Germinal center (tissue), 1 donor: ENCODE measurements around the gene RBM4B.
A peak's percentile ranks its signal among the peaks of the same experiment; 100 is the strongest.

Source experiments
- DNase-seq: peaks from one replicate; pipeline ENCODE4 v3.0.0; 2012; ENCODE audit warnings: mixed read lengths, low spot score

RBM4B gene

DNA sequence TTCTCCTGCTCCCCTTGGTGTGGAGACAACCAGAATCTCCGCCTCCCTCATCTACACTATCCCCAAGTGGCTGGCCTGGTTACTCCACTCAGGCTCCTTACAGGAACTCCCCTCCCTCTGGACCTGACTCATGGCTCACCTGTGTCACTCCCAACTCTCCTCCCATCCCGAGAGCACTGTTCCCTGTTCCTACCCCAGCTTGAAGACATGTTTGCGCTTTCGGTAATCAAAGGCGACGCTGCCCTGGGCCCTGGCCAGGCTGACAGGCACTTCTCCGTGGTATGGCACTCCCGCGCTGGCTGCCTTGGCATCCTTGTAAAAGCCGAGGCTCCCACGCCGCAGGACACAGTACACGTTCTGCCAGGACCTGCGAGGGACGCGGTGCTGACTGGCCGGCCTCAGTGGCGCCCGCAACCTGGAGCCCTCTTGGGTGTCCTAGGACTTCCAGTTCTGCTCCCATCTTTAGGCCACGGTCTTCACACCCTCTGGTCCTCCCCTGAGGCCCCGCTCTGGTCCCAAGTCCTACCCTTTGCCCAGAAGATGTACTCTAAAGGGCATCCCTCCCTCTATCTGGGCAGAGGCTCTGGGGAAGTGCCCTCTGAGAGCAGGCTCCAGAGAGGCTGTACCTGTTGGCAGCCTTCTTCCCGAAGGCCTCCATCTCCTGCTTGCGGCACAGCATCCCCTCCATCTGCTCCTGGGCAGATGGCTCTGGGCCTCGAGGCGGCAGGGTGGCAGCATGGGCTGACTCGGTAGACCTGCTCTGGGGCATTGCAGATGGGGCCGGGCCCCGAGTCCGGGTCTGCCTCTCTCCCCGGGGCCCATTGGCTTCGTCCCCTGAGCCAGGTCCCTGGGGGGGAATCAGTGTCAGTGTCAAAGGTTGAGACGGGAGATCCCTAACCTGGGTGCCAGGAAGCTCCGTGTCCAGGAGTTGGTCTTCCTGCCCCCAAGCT lies 9.4 kb upstream of the RBM4B start:
- no peak for DNase-seq

DNA sequence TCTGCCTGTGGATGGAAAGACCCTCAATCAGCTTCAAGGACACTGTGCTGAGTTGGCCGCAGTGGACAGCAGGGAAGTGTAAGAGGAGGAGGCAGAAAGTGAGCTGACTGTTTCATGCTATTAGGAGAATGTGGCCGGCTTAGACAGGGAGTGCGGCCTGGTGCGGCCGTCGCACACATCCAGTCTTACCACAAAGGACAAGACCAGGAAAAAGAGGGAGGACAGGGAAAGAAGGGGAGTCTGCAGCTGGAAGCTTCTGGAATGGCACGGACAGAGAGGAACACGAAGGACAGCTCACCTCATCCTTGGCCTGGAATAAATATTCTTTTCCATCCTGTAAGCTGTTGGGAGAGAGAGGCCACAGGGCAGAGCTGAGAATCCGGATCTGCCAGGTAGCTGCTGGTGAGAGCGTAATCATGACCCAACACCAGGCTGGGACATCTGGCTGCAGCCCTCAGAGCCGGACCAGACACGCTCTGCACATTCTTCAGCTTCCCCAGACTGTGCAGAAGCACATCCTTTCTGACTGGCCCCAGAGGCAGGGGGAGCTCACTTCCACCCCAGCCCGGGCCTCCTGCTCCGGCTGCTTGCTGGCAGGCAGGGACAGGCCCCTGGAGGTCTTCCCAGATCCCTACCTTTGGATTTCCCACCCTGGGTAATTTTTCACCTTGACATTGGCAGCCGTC lies 8.6 kb upstream of the RBM4B start:
- DNase-seq, result no peak

DNA sequence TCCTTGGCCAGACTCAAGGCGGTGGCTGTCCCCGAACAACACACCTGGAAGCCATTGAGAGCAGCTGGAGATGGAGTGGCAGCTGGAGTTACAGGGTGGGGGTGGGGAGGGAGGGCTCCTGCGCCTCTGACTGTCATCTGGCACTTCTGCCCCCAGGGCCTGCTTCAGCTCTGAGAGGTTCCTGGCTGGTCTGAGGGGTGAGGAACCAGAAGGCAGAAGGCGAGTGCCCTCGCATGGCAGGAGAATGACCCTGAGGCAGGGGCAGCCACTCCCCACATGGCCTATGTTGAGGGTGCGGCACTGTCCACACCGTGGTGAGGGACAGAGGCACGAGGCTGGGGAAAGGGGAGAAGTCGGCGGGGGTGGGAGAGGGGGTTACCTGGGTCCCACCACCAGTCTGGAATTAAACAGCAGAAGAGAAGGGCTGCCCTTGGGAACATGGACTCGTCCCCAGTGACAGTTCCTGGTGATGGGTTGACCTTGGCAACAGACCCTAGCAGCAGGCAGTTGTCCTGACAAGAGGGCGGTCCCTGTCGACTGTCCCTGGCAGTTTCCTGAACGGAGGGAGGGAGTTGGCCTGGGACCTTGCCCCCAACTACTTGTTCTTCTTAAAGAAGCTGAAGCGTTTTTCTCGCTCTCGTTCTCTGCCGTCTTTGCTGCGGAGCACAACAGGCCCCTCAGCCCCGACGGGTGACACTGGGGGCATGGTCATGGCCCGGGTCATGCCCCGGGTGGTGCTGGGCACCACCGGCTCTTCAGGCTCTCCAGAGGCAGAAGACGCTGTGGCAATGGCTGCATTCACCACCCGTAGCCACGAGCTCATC lies 7.8 kb upstream of the RBM4B start:
- no peak for DNase-seq

DNA sequence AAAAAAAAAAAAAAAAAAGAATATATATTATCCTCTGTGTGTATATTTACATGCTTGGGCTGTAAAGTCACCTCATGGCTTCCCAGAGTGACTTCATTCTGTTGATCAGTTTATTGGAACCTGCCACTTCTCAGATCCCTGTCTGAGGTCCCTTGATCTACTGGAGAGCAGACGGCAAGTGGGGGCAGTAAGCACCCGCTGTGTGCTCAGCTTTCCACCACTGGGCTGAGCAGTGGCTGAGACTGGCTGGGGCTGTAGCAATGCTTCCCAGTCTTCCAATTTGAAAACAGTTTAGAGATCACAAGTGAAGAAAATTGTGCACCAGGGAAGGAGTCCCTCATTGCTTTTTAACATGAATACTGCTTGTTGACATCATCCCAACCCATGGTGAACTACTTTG lies 6.9 kb upstream of the RBM4B start:
- no peak for DNase-seq

DNA sequence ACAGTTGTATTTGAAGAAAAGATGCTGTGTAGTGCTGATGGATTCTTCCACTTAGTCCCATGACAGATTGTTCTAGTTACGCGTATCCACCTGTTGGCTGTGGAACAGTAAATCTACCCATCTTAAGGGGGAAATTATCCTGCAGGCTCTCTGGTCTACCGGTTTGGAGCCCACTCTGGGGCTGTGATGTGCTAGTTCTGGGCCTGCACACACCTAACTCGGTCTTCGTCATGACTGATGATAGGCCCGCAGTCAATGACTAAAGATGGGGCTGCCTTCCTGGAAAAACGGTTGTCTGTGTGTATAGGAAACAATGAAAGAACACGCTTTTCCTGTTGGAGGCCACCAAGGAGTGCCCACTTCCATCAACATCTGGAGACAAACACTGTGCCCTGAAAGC lies 6.2 kb upstream of the RBM4B start:
- no peak for DNase-seq

DNA sequence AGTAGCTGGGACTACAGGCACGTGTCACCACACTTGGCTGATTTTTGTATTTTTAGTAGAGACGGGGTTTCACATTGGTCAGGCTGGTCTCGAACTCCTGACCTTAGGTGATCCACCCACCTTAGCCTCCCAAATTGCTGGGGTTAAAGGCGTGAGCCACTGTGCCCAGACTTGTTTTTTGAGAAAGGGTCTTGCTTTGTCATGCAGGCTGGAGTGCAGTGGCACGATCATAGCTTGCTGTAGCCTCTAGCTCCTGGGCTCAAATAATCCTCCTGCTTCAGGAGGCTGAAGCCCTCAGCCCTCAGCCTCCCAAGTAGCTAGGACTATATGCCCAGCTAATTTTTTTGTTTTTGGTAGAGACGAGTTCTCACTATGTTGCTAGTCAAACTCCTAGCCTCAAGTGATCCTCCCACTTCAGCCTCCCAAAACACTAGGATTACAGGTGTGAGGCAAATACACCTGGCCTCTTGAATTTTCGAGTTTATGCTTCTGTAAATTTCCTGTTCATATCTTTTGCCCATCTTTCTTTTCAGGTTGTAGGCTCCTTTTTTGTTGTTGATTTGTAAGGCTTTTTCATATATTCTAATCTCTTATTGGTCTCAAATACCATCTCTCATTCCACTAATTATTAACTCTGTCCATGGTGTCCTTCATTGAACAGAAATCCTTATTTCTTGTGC lies 3.4 kb upstream of the RBM4B start:
- no peak for DNase-seq

DNA sequence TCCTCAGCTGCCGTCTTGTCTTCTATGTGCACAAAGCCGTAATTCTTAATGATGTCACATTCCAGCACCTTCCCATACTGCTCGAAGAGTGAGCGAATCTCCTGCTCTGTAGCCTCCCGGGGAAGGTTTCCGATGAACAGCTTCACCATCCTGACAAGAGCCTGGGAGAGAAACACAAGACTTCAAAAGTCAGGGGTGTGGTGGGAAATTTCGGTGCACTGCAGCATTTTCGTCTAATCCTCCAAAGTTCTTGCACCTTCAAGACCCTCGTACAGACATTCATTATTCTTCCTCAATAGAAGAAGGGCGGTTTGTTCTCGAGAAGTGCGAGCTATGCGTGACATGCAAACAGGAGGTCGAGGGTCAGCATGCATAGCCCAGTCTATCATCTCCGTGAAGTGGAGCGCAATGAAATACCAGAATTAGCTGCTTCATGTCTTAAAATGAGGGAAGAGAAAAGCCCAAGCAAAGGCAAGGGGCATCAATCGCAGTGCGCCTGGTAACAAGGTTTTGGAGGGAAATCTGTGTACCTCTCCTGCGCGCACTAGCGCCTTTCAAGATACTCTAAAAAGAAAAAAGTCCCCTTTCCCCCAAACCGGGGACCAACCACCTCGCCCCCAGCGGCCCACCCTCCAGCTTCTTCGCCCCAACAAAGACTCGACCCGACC lies 622 bp downstream of the RBM4B start:
- DNase-seq, result no peak

DNA sequence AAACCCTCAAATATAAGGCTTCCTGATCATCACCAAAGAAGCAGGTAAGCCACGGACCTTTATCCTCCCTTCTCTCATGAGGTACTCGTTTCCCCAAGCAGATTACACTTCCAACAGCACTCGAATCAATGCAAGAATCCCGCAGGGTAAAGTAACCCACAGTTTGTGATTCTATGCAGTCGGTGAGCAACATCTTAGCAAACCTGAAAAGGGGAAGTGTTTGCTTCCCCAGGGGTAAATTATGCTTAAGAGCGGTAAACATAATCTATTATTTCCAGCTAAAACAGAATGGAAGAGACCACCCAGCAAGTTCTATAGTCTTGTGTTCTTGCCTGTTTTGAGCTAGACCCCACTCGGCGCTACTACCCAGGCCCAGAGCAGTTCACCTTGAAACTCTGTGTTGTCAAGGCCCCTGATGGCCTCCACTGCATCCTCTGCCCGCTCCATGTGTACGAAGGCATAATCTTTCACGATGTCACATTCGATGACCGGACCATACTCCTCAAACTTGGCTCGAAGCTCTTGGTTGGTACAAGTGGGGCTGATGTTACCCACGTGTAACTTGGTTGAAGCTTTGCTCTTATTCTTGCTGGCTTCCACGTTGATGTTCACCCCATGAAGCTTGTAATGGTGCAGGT lies 1.3 kb downstream of the RBM4B start:
- DNase-seq, result peak; percentile 24

DNA sequence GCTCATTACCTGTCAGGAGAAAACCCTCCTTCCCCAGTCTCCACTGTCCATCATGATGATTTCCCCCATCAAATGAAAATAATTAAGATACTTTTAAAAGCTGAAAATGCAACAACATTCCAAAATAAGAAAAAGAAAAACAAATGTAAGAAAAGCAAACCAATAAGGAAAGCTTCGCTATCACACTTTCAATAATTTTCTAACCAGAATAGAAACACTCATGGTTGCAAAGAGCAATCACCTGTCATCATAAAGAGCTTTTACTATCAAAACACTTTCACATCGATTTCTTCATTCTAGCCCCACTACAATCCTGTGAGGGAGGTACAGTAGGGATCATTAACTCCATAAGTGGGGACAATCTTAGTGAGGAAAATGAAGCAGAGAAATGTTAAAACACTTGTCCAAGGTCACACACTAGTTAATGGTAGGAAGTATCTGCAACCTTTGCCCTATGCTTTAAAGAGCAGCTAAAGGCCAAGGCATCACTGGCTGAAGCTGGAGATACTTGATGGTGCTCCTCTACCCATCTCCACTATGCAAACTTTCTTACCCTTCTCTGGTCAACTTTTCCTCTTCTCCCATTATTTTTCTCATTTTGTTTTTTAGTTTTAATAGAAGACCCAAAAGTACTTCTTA lies 2.6 kb downstream of the RBM4B start:
- no peak for DNase-seq

DNA sequence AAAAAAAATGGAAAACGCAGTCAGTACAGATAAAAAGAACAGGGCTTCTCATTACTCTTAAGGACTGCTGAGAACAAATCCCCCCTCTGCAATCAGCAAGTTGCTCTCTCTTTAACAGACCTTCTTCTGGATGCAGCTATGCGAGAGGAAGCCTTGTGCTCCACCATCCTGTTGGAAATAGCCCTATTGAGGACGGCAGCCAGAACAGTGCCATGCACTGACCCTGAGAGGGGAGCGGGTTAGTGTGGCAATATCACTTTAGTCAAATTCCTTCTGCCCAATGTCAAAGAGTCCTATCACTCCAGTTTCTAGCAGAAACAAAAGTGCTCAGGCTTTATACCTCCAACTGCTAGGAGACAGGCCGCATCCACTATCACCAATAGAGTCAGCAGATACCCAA lies 6.9 kb downstream of the RBM4B start:
- DNase-seq, result no peak

DNA sequence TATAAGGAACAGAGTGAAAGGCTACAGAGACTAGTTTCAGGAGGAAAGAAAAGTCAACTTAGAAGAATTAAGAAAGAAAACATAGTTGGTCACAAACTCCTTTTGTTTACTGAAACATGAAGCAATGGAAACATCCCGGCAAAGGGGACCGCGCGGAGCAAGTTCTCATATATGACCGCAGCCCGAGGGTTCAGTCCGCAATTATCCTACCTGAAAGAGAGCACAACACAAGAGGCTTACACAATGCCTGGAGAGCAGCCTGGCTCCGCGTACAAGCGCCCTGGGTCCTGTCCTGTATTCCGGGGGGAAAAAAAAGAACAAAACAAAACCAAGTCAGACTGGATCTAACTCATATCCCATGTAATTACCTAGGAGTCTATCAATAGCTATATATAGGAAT lies 12.3 kb downstream of the RBM4B start:
- no peak for DNase-seq

DNA sequence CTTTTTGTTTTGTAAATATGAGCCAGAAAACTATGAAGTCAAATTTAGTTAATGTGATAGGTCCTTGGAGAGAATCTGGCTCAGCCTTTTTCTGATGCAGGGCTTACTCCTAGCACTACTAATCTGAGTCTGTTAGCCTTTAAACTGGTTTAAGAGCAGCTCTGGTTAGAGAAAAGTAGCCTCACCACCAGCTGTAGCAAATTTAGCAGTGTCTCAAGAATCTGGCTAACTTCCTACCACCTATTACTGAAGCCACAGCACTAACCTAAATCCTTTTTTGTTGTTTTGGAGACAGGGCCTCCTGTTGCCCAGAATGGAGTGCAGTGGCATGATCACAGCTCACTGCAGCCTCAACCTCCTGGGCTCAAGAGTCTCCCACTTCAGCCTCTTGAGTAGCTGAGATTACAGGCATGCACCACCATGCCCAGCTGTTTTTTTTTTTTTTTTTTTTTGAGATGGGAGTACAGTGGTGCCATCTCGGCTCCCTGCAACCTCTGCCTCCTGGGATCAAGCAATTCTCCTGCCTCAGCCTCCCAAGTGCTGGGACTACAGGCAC lies 13.9 kb downstream of the RBM4B start:
- no peak for DNase-seq

DNA sequence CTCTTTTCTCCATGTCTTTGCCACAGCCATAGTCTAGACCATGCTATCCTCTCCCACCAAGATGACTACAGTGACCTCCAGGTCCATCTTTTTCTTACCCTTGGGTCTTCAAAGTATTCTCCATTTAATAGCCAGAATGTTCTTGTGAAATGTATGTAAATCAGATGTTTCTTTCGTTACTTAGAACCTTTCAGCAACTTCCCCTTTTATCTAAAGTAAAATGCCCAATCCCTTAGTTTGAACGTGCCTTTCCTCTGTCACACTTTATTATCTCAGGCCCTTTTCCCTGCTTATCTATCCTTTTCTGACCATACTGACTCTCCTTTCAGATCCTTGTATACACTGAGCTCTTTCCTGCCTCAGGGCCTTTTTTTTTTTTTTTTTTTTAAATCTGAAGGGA lies 17.9 kb downstream of the RBM4B start:
- peak; percentile 54 for DNase-seq

DNA sequence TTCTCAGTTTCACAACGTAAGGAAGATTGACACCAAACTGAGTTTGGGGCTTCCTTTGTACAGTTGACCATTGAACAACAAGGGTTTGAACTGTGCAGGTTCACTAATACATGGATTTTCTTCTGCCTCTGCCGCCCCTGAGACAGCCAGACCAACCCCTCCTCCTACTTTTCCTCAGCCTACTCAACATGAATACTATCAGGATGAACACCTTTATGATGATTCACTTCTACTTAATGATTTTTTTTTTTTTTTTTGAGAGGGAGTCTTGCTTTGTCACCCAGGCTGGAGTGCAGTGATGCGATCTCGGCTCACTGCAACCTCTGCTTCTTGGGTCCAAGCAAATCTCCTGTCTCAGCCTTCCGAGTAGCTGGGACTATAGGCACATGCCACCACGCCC lies 24.6 kb downstream of the RBM4B start:
- DNase-seq, result no peak

DNA sequence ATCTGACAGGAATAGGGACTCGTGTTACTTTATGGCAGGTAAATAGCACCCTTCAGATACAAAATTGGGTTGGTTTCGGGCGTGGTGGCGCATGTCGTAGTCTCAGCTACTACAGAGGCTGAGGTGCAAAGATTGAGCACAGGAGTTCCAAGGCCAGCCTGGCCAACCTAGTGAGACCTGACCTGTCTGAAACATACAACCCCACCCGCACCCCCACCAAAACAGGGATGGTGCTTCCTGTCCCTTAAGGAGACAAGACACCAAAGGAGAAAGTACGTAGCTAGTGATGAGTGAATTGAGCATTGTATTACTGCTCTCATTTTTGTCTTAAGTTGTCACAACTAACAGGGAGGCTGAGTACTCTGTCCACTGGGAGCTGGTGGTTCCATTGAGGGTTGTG lies 25.0 kb downstream of the RBM4B start:
- DNase-seq, result no peak

DNA sequence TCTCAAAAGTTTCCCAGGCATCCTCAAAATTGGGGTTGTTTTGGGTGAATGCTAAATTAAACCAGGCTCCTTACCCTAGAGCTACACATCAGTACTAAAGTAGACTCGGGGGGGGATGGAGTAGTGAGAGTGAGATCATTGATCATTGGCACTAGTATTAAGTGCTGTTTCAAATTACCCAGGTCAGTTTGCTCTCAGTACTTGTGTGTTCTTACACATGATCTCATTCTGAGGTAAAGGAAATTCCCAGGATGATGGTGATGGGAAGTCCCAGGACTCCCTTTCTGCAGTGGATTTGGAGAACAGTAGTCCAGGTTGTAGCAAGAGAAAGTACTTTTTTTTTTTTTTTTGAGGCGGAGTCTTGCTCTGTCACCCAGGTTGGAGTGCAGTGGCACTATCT lies 26.7 kb downstream of the RBM4B start:
- no peak for DNase-seq

DNA sequence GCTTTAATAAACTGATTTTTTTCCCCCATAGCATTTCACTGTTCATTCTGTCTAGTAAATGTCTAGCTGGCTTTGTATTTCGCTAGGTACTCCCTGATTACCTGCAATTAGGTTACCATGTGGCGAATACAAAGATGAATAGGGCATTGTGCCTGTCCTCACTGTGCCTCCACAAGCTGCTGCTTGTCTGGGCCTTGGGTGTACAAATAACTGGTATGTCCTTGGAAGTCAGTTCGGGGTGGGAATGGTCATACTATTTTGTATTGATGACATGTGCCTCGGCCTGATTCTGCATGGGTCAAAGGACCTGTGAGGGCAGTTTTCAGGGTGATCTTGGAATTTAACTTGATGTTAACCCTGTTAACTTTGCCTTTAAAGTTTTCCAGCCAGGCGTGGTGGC lies 27.8 kb downstream of the RBM4B start:
- DNase-seq, result no peak

DNA sequence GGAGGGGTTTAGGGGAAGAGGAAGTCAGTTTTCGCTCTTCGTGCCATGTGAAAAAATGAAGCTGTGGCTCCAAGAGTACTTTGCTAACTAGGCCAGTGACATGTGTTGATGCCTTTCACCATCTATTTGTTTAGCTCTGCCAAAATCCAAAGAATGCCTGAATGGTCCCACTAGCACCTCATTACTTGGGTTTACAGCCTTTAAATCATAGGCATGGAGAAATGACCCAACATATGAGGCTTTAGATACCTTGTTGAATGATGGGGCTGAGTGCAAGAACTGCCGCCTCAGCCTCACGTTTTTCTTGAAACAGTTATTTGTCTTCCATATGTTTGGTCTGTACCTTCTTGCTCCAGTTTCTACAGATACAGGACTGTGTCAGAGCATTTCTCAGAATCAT lies 30.9 kb downstream of the RBM4B start:
- no peak for DNase-seq

DNA sequence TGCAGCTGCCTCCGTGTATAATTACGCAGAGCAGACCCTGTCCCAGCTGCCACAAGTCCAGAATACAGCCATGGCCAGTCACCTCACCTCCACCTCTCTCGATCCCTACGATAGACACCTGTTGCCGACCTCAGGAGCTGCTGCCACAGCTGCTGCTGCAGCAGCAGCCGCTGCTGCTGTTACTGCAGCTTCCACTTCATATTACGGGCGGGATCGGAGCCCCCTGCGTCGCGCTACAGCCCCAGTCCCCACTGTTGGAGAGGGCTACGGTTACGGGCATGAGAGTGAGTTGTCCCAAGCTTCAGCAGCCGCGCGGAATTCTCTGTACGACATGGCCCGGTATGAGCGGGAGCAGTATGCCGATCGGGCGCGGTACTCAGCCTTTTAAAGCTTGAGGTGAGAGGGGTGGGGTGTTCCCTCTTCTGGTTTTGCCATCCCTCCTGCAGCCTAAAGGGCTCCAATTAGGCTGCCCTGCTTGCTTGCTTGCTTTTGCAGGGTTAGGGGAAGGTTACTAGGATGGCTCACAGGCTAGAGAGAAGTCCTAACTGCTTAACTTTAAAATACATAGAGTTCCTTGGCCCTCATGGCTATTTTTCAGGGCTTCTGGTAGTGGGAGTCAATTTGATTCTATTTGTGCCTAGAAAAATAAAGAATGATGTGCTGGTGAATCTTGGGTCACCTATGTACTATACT lies 33.8 kb downstream of the RBM4B start:
- no peak for DNase-seq

DNA sequence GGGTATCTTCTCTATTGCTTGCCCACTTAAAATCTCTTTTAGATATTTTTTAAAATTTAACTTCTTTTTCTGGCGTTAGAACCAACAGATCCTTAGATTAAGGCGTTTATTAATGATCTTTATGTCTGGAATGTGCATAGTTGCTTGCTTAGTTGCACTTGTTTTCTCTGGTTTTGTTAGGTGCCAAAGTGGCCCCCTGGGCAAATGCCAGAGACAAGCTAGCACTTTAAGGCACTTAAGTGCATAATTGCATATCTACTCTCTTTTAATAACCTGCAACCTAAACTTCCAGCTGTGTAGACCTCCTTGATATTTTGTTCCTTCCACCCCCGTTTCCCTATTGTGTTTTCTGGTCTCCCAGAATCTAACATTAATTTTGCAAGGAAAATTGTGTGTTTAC lies 35.9 kb downstream of the RBM4B start:
- DNase-seq, result no peak
